GM21723 (cell line): ENCODE results near the gene POU6F2.
"Not testable (repeated sequence)": the region's sequence is repeated elsewhere in the genome, so short reads cannot be mapped to it uniquely, and the experiment has no call there.

Experiments used
- ATAC-seq: cut with Tn5 transposase; IDR thresholded peaks from one replicate; pipeline ENCODE4 v1.9.1; 2021; ENCODE audit warnings: mild to moderate bottlenecking, moderate library complexity; ENCODE audit not compliant: unreplicated experiment

The POU6F2 gene

DNA sequence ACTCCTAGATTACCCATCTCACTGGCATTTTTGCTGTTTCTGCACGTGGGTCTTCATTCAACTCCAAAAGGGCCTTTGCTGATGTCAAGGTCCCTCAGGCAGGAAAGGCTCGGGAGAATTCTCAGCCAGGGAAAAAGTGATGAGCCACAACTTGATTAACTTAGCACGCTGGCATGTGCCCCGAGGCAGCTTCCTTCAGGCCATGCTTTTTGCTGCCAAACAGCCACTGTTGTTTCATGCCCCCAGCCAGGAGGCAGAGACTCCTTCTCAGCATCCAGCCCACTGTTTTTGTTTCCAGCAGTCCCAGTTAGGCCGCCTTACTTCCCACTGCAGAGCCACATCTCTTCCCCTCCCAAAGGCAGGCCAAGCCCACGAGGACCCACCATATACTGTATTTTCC lies 322.0 kb downstream of the POU6F2 start:
- ATAC-seq, result no peak

DNA sequence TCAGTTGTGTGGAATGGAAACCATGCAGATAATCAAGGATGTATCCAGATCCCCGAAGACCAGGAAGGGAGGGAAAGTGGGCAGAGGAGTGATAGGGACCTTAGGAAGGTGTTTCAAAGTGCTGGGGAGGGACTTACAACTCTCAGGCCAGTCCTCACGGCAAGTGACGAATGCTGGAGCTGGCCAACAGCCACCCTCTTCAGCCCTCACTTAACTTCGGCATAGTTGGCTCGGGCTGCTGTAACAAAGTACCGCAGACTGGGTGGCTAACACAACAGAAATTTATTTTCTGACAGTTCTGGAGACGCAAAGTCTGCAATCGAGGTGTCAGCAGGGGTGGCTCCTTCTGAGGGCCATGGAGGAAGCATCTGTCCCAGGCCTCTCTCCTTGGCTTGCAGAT lies 322.6 kb downstream of the POU6F2 start:
- no peak for ATAC-seq

DNA sequence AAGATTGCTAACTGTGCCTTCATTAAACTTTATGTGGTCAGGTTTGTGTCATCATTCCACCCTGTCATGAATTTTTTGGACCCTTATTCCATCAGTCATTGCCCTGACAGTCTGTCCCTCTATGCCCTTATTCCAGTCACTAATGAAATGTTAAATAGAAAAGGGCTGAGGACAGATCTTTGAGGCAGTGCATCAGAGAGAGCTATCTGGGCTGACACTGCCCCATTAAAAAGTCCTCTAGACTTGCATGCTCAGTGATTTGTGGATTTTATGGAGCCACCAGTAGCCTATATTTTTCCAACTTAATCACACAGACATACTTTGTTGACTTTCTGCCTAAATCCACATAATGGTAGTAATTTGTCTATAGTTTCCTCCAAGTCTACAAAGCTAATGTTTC lies 323.8 kb downstream of the POU6F2 start:
- no peak for ATAC-seq

DNA sequence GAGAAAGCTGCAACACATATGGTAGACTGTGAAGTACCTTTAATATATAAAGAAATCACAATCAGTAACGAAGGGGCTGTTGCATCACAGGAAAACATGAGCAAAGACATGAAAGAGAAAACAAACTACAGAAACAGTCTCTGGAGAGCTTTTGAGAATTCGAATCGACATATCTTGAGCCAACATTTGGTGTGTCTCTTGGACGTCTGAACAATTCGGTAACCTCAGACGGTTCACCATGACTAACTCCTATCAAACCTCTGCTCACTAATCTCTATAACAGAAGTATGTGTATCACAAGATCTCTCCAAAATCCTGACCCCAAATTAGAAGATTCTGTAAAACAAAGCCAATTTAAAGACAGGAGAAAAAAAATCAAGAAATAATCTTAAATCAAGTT lies 326.5 kb downstream of the POU6F2 start:
- ATAC-seq, result no peak

DNA sequence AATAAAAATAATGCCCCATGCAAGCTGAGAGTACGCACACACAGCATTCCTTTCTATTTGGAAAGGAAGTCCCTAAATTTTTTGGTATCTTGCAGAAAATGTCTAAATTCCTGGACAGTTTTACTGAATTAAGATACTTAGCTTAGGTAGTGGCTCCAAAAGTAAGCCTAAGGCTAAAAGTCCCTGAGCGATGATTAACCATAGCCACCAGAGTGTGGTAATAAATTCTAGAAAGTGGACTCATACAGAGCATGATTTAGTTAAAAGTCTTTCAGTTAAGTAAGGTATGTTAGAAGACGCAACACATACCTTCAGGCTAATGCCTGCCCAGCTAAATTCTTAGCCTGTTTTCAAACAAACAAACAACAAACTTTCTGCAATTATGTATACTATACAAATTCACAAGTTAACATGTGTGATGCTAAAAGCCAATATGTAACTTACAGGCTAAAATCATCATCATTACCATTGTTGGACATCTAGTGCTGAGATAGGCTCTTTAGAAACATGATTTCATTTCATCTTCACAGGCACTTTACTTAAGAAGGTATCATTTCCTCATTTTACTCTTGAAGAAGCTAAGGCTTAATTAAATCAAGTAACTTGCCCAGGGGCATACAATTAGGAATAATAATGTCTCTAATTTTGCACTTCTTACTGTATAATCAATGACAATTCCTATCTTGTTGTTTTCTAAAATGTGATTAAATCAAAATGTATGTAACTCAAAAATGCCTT lies 327.1 kb downstream of the POU6F2 start:
- no peak for ATAC-seq

DNA sequence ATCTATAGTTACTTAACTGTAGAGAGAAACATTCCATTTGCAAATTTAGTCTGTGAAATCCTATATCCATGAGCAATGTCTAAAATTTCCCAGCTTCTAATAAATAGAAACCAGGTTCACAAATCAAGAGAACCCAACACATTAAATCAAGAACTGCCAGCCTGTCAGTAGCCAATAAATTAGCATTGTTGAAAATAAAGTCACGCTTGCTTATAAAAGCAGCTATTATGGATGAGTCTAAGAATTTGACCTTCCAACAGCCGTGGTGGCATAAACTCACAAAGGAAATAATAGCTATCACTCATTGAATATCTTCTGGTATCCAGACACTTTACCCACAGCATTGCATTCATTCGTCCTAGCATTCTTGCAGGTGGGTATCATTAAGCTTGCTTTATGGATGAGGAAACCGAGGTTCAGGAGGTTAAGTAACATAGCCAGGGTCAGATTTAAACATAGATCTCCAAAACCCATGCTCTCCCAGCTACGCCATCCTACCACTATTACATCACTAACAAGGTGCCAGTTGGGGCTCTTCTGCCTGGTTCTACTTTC lies 328.4 kb downstream of the POU6F2 start:
- ATAC-seq, result no peak

DNA sequence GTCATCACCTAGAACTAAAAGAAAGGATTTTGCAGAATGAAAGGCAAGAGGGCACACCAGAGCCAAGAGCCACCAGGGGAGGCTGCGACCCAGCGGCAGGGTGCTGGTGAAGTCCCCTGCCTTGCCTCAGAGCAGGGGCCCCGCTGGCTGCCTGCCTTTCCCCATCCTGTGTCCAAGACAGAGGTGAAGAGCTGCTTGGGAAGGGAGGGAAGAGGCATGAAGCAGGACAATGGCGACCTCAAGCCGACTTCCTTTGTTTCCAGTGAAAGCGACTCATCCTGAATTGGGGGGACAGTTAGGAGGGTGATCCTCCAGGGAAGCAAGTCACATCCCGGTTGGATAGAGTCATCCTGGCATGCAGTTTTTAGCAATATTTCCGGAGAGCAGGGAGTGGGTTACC lies 333.0 kb downstream of the POU6F2 start:
- no peak for ATAC-seq

DNA sequence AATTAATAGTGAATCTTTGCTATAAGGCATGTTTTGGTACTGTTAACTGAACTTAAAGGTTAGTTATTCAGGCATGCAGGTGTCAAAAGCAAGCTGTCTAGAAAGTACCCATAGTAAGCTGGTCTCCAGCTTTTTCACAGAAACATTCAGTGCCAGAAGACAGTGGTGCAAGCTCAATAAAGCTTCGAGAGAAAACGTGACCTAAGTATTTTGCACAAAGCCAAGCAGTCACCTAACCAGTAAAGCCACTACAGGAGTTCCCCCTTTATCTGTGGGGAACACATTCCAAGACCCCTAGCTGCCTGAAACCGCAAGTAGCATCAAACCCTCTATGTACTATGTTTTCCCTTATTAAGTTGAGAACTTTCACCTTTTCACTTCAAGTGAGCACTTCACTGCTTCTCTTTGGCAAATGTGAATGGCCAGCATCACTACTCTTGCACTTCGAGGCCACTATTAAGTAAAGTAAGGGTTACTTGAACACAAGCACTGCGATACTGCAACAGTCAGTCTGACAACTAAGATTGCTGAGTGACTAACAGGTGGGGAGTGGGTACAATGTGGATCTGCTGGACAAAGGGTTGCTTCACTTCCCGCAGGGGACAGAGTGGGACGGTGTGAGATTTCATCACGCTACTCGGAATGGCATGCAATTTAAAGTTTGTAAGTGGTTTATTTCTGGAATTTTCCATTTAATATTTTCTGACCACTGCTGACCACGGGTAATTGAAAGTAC lies 334.7 kb downstream of the POU6F2 start:
- ATAC-seq, result no peak

DNA sequence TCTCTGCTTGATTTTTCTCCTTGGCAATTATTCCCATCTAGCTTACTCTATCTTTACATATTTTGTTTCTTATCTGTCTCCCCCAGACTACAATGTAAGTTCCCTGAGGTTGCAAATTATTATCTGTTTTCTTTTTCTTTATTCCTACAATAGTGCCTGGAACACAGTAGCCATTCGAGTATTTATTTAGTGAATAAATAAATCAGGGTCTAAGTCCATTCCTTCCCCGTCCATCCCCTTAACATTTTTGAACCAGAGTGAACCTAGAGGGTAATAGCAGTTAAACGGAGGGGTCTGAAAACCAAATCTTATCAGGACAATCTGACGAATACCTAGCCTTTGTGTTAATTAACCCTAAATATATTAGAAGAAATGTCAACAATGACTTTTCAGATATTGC lies 335.7 kb downstream of the POU6F2 start:
- no peak for ATAC-seq

DNA sequence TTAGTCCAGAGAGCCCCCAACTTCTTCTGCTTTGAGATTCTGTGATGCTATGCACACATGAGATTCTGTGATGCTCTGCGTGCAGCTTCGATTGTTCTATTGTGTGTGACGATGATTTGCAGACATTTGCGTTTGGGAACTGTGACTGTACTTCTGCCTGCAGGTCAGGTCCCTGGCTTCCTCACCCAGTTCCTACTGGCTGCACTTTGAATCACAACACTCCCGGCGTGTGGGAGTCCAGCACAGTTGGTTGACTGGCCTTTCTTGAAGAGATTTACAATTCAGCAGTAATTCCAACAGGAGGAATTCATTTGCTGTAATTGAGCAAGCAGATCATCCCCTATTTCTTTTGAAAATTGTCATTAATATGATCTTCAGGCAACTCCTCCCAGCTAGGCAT lies 336.3 kb downstream of the POU6F2 start:
- no peak for ATAC-seq

DNA sequence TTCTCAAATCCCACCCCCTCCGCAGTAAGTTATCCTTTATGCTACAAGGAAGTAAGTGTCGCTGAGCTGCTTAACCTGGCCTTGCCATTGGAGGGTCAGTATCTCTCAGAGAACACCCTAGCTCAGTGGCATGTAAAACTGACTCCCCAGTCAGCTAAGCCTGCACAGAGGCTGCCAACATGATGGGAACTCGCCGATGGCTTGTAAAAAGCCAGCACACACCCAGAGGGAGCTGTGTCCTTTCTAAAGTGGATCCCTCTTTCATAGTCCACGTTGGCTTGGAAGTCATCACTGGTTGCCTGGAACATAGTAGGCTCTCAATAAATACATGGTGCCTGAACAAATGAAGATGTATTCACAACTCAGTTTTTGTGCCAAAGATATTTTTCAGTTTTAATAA lies 339.4 kb downstream of the POU6F2 start:
- ATAC-seq, result no peak

DNA sequence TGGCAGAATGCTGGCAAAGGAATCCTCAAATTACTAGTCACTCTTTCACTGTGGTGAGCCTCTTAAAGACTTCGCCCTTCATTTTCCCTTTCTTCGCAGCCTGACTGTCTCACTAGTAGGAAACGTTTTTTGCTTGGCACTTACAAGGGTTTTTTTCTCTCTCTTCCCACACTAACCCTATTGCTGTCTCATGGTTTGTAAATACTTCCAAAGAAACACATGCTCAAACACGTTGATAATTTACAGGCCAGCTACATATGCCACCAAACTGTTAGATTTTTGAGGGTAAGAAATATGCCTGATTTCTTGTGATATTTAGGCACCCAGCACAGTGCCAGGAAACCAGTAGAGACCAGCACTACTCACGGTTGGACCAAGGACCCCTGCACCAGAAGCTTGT lies 340.2 kb downstream of the POU6F2 start:
- ATAC-seq, result no peak

DNA sequence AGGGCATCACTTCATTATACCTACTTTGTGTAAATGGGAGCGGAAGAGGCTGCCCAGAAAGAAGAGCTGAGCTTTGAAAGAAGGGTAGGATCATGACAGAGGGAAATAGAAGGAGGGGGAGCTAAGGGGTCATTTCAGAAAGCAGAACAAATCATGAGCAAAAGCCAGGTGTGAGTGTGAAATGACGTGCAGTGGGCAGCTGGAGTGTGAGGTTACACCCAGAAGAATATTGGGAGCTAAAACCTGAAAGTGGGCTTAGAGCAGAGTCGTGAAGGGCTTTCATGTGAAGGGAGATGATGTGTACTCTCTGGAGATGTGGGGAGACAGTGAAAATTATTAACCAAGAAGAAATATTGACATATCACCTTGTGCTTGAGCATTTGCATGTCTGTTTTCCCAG lies 343.5 kb downstream of the POU6F2 start:
- no peak for ATAC-seq

DNA sequence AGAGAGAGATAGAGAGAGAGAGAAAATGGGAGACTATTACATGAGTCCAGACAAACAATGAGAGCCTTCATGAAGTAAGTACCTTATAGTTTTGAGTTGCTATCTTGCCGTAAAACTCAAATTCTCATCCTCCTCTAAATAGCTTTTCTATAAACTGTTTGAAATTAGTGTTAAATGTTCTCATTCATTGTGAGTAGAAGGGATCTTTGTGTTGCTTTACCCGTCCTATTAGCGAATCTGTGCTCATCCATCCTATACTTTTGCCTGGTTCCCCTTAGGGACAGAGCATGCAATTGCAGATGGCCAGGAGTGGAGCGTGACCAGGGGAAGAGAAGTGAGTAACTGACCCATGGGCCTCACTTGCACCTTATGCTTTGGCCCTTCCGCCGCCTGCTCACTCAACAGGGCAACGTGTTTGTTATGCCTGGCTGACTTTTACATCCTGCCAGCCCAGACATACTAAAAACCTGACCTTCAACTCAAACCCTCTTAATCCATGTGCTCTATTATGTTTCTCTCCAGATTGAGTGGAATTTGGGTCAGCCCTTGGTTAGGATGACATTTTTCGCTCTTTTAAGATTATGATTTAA lies 344.3 kb downstream of the POU6F2 start:
- ATAC-seq, result no peak

DNA sequence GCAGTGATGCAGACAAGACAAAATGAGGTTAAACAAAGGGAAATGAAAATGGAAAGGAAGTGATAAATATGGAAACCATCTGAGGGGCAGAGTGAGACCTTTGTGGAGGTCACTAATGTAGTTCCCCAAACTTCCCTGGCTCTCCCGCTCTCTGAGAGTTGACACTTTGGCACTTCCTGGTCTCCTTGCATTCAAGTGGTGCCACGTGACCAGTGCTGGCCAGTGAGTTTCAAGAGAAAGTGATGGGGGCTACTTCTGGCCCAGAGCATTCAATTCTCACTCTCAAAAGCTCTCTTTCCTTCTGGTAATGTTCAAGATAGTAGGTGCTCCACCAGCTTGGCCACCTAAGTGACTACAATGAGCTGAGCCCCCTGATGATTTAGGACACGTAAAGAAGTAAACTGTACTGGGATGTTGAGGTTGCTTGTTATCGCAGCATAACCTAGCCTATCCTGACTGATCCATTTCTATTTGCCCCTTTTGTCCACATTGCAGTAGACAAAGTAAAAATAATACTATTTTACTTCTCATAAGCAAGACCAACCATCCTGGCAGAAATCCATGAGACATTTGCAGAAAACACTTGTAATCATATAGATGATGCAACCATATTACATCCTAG lies 346.5 kb downstream of the POU6F2 start:
- ATAC-seq, result no peak

DNA sequence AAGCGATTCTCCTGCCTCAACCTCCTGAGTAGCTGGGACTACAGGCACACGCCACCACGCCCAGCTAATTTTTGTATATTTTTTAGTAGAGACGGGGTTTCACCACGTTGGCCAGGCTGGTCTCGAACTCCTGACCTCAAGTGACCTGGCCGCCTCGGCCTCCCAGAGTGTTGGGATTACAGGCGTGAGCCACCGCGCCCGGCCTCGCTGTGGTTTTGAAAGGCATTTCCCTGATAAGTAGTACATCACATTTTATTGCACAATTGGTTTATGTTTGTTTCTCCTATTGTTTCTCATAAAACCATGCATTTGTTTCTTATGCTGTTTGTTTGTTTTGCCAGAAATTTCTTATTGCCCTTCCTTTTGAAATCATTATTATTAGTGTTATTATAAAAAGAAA lies 353.9 kb downstream of the POU6F2 start:
- not testable (repeated sequence) for ATAC-seq

DNA sequence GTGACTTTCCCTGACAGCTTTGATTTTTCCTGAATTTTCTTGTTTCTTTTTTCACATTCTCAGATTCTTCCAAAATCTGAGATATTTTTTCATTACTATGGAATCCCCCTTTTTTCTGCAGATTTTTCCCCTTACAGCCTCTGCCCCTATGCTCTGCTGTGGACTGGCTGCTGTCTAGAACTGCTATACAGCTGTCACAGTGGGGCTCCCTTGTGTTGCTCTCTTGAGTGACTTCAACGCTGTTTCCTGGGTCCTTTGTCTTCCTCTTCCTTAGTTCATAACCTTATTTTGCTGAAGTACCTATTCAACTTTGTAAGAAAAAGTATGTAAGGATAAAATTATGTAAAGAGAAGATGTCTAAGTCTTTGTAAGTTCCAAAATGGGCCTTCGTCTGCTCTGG lies 354.4 kb downstream of the POU6F2 start:
- ATAC-seq, result no peak

DNA sequence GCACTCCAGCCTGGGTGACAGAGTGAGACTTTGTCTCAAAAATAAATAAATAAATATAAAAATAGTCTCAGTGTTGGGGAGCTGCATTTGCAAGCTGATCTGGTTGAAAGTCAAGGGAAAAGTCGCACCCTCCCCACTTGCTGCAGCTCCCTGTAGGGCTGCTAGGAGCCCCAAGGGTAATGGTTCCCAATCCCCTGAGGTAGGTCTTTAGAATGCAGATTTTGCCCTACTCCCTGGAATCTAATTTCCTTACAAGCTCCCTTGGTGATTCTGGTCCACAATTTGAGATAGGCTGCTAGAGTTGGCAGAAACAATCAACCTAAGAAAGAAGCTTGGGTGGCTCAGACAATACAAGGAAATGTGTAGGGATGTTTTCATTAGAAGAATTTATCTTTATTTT lies 356.0 kb downstream of the POU6F2 start:
- no peak for ATAC-seq

DNA sequence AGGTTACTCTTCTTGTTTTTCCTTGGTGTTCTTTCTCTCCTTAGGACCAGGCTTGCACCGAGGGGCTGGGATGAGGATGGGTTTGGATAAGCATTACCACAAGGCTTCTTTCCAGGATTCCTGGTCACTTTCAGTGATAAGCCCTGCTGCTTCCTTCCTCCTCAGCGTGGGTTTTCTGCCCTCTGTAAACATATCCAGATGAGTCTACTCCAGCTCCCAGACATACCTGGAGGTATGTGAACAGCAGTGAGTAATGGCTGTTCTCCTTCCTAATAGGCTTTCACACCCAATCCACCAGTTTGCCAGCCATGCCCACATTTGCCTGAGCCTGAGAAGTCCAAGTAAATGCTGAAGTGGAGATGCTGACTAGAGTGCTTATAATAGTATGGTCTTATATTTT lies 358.7 kb downstream of the POU6F2 start:
- ATAC-seq, result no peak

DNA sequence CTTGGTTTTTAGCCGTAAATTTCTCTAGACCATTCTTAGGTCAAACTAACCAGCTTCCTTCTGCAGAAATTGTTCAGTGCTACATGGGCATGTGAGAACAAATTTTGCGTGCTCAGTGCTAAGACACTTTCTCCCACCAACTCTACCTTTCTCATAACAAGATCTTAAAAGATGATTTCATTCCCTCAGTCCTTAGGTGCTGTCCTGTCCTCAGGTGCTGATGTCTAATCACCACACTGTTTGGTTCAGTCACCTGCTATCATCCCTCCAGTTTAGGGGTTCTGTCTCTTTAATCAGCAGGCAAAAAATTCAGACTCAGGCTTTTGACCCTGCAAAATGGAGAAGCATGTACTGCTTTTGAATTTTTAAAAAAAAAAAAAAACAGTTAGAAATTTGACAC lies 361.0 kb downstream of the POU6F2 start:
- ATAC-seq, result no peak

DNA sequence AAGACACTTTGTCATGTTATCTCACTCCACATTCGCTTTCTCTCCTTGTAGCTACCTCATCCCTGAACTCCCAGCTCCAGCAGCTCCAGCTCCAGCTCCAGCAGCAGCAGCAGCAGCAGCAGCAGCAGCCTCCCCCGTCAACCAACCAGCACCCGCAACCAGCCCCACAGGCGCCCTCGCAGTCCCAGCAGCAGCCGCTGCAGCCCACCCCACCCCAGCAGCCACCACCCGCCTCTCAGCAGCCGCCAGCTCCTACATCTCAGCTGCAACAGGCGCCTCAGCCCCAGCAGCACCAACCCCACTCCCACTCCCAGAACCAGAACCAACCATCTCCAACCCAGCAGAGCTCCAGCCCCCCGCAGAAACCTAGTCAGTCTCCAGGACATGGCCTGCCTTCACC lies 361.9 kb downstream of the POU6F2 start:
- no peak for ATAC-seq

DNA sequence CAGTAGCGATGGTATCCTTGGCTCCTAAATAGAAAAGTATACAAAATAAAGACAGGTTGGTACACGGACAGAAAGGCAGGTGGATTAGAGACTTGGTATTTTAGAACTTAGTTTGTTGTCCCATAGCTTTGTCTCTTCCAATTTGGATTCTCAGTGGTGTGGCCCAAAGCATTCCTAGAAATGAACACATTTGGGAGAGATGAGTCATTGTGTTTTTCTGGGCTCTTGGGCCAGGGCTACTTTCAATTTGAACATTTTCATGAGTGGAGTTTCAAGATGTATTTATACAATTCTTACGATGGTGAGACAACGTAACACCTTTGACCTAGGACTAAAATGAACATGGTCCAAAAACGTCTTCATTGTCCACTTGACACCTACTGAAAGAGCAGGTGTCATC lies 363.4 kb downstream of the POU6F2 start:
- ATAC-seq, result no peak
